Testis (tissue), 2 donors: ENCODE data around the gene LRP2BP.

ENCODE experiments used
- POLR2A ChIP-seq: fragments of 450-650 bp; IDR thresholded peaks from one replicate; pipeline ENCODE4 v1.6.1; 2017; ENCODE audit warnings: antibody characterized with exemption, mild to moderate bottlenecking, moderate library complexity
- TF ChIP-seq, protein P1 (sequence below), 3 experiments: fragments of 450-650 bp in 2 of 3; fragments of 200-600 bp in 1 of 3; sonication (generic) in 1 of 3; IDR thresholded peaks; one replicate each; pipeline ENCODE4 v1.5.1; 2016 to 2019; ENCODE audit warnings: antibody characterized with exemption in 3 of 3, mild to moderate bottlenecking in 2 of 3, moderate library complexity in 1 of 3

DNA sequence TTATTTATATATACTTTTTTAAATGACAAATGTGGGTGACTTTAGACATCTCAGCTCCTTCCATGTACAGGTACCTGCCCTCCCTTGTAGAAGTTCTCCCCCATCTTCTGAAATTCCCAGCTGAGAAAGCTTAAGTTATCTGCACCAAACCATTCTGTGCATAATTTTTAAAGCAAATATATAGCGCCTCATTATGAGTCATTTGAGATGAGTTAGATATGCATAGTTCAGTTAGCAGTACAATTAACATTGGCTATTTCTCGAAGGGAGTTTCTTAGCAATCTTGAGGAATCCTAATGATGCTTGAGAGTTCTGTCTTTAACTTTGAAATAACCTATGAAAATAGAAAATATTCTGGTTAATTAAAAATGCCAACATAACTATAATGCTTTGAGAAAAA, 49.5 kb upstream of the LRP2BP start:
- TF ChIP-seq, protein P1, sequence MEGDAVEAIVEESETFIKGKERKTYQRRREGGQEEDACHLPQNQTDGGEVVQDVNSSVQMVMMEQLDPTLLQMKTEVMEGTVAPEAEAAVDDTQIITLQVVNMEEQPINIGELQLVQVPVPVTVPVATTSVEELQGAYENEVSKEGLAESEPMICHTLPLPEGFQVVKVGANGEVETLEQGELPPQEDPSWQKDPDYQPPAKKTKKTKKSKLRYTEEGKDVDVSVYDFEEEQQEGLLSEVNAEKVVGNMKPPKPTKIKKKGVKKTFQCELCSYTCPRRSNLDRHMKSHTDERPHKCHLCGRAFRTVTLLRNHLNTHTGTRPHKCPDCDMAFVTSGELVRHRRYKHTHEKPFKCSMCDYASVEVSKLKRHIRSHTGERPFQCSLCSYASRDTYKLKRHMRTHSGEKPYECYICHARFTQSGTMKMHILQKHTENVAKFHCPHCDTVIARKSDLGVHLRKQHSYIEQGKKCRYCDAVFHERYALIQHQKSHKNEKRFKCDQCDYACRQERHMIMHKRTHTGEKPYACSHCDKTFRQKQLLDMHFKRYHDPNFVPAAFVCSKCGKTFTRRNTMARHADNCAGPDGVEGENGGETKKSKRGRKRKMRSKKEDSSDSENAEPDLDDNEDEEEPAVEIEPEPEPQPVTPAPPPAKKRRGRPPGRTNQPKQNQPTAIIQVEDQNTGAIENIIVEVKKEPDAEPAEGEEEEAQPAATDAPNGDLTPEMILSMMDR (IDR thresholded peaks at IDR 0.05), result no peak
- no peak for TF ChIP-seq POLR2A
